Activated naive CD4-positive, alpha-beta T cell treated with anti-CD3 and anti-CD28 coated beads, Interleukin-2, amount 50 U/mL, for 16 hours (primary cell): ENCODE results near the gene NAE1.
"Not testable (repeated sequence)": the region's sequence is repeated elsewhere in the genome, so short reads cannot be mapped to it uniquely, and the experiment has no call there.

Source experiments
- DNase-seq: peaks from one replicate; pipeline ENCODE4 v3.0.0-alpha.2; 2020

Gene NAE1

DNA sequence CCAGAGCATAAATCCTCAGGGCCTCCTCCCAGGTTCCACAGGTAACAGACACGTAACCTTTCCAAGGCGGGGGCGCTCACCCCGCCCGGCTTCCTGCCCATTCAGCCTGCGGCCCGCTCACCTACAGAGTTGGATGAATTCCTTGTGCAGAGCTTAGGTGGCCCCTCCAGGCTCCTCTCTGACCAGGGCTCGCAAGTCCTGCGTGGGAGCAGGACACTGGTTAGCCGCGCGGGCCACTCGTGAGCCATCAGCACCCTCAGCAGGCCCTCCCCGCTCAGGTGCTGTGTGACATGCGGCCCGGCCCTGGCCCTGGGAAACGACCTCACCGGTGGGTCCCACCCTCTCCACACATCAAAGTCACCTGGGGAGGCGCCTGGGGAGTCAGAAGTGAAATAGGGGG is 29.9 kb downstream of the NAE1 start:
- DNase-seq, result no peak

DNA sequence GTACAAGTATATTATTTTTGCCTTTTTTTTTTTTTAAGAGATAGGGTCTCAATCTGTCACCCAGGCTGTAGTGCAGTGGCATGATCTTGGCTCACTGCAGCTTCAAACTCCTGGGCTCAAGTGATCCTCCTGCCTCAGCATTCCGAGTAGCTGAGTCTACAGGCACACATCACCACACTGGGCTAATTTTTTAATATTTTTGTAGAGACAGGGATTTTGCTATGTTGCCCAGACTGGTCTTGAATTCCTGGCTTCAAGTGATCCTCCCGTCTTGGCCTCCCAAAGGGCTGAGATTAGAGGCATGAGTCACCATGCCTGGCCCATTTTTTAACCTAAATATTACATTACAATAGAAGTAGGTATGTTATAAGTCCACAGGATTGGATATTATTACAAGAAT is 32.6 kb downstream of the NAE1 start:
- no peak for DNase-seq

DNA sequence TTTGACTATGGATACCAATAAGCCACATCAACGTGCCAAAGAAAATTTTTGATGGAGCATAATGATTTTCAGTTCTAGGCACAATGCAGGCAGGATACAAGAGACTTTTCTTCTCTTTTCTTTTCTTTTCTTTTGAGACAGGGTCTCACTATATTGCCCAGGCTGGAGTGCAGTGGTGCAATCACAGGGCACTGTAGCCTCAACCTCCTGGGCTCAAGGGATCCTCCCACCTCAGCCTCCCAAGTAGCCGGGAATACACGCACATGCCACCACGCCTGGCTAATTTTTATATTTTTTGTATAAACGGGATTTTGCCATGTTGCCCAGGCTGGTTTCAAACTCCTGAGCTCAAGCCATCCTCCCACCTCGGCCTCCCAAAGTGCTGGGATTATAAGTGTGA is 36.8 kb downstream of the NAE1 start:
- not testable (repeated sequence) for DNase-seq

DNA sequence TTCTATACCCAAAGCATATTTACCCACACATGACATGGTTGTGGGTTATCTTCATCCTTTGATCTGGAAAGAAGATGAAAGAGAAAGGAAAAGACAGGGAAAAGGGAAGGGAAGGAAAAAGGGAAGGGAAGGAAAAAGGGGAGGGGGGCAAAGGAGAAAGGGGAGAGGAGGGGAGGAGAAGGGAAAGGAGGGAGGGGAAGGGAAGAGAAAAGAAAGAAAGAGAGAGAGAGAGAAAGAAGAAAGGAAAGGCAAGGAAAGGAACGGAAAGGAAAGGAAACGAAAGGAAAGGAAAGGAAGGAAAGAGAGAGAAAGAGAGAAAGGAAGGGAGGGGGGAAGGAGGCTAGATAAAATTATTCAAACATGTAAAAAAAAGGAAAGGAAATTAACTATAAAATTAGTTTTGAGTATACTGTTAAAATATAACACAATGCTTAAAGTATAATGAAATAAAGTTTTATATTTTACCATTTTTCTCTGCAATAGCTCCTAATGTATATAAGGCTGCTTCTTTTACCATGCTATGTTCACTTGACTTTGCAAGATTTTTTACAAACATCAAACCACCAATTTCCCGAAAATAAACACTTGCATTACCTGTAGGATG is 40.5 kb downstream of the NAE1 start:
- DNase-seq, result no peak

DNA sequence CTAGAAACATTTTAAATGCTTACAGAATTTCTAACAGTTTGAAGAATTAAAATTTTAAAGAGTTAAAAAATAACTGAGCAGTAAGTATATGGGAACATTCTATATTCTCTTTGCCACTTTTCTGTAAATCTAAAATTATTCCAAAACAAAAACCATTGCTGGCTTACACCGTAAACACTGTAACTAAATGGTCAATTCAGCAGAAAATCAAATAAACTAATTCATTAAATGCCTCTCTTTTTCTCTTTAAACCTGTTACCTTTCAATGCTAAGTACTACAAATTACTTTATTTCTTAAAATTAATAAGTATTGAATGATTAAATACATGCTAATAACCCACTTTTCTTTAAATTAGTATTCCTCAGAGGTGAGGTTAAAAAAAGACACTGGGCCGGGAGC is 43.3 kb downstream of the NAE1 start:
- no peak for DNase-seq

DNA sequence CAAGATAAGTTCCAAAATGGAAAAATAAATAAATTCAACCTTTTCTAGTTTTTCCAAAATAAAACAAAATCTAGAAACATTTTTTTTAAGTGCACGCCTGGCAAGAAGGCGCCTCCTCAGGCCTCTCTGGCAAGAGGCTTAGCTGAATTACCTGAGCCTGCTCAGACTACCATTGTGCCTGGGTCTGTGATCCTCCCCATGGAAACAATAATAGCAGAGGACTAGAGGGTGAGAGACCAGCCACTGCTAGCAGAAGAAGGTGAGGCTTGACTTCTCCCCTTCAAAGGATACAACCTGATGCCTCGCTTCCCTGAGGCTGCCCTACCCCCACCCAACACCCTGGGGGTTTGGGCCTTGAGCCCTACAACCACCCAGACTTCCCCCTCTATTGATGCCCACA is 44.2 kb downstream of the NAE1 start:
- no peak for DNase-seq

DNA sequence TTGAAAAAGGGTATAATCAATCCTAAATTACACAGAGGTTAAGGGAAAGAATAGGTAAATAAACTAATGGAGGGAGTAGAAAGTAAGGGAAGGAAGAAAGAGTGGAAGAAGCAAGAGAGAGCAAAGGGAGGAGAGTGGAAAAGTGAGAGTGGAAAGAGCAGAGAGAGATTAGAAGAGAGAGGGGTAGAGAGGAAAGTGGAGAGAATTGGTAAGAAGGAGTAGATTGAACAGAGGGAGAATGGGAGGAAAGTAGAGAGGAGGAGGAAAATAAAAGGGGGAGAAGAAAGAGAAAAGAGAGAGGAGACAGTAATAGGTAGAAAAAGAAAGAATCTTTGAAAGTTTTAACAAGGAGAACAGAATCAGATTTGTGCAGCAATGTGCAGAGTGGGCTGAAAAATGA is 54.3 kb downstream of the NAE1 start:
- no peak for DNase-seq

DNA sequence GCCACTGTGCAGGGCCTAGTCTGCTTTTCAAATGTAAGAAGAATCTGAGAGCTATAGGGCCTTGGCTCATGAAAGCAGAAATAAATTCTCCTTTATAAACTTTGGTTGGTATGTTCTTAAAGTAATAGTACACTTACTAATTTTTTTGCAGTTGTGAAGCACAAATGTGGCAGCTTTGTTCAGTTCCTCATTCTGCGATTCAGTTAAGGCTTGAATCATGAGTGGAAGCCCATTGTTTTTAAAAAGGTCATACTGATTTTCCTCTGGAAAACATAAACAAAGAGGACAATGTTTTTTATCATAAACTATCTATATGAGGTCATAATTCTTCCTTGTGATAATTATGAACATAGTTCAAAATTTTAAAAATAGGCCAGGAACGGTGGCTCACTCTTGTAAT is 55.8 kb downstream of the NAE1 start:
- DNase-seq, result no peak

DNA sequence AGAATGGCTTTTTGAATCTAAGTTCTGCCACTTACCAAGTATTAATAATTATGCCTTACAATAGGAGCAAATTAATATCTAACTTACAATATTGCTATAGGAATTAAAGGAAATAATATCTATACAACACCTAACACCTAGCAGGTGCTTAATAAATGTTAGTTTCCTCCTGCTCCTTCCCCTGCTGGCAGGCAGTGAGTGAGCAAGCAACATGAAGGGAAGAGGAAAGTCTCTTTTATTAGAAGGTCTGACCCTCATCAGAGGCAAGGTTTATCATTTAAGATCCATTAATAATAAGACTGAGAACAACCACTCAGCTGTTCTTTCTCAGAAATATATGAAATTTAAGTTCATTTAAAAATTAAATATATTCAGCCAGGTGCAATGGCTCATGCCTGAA is 72.7 kb downstream of the NAE1 start:
- no peak for DNase-seq

DNA sequence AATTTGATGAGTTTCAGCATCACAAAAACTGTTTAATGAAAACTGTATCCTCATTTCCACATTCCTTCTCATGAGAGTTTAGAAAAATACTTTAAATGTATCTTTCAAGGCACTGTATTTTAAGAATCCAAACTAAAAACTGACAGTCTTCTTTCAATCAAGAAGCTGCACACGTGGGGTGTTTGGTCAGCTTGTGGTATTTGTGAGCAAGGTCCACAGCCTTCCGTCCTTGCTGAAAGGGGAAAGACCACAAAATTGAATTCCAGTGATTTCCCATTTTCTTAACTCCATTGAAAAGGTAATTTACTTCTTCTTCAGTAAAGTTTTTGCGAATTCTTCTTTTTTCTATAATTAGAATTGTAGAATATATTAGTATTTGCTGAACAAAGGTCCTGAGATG is 76.0 kb downstream of the NAE1 start:
- no peak for DNase-seq

DNA sequence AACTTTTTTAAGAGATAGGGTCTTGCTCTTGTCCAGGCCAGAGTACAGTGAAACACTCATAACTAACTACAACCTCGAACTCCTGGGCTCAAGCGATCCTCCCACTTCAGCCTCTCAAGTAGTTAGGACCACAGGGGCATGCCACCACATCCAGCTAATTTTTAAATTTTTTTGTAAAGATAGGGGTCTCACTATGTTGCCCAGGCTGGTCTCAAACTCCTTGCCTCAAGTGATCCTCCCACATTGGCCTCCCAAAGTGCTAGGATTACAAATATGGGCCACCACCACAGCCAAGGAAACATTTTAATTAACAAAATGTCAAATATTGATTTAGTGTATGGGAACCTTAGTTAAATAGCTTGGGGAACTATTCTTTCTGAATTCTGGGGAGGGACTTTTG is 76.6 kb downstream of the NAE1 start:
- DNase-seq, result no peak

DNA sequence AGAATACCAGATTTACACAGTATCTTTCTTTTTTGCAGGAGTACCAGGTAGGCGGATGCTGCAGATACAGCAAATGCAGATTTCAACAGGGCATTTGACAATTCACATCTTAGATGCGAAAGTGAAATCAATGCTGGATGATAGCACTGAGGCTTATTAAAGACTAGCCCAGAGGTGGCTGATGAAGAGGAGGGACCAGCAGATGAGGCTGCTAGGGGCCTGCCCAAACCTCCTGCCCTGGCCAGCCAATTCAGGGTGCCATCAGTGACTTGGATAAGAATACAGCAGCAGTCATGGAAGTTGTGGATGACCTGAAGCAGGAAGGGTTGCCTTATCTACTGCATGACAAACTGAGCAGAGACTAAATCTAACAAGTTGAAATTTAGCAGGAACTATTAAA is 77.8 kb downstream of the NAE1 start:
- DNase-seq, result no peak
